Spleen (tissue), 7 donors: ENCODE measurements around the gene PSMB5.

Source experiments
- CTCF ChIP-seq, 11 experiments: fragments of 200-600 bp in 7 of 11; fragments of 450-650 bp in 4 of 11; sonication (generic) in 4 of 11; IDR thresholded peaks in 8 of 11; conservative IDR thresholded peaks in 3 of 11; 1 replicate in 7 of 11; 2 replicates in 4 of 11; pipeline versions ENCODE4 v1.4.0 to v1.8.0; 2016 to 2021; ENCODE audit warnings: antibody characterized with exemption in 11 of 11, inconsistent platforms in 4 of 11, mild to moderate bottlenecking in 1 of 11
- POLR2A ChIP-seq, 3 donors: fragments of 450-650 bp; IDR thresholded peaks; one replicate each; pipeline ENCODE4 v1.5.1; 2017; ENCODE audit warnings: antibody characterized with exemption in 3 of 3, mild to moderate bottlenecking in 1 of 3
- POLR2AphosphoS5 ChIP-seq, 3 donors: sonication (generic); formaldehyde crosslinking; IDR thresholded peaks; one replicate each; pipeline ENCODE4 v1.5.1; 2017; ENCODE audit warnings: antibody characterized with exemption in 3 of 3
- donor health status: DM: no; HTN: no; CAD: no; lungs with moderate emphysema.
- donor health status: DM: no; HTN: no; CAD: no.
- donor health status: DM: no; HTN: no; CAD: no.

- TF ChIP-seq POLR2A (IDR thresholded peaks at IDR 0.05) (no peak), CTCF (IDR thresholded peaks at IDR 0.05 in 8 of 11, conservative IDR thresholded peaks at IDR 0.05 in 3 of 11) (no peak), POLR2AphosphoS5 (IDR thresholded peaks at IDR 0.05) (no peak)
Measured at GRCh38 chr14:23052182-23052623, 17.5 kb upstream of the PSMB5 start.
